ENCODE results near the gene TMEM132C.

Gene TMEM132C

DNA sequence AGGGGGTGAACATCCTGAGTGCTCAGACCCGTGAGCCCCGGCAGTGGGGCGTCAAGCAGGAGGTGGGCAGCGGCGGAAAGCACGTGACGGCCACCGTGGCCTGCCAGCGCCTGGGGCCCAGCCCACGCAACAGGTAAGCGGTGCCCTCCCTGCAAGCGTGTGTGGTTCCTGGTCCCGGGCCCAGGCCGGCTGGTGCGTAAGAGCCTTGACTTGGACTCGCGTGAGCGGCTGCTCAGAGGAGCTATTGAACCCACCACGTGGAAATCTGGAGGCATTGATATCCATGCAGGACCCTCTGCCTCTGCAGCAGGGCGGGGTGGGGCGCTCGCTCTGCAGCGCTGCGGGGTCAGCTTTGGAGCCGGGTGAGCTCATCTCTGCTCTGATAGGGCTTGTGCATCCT is 277.0 kb downstream of the TMEM132C start:
- TF ChIP-seq, protein P1, sequence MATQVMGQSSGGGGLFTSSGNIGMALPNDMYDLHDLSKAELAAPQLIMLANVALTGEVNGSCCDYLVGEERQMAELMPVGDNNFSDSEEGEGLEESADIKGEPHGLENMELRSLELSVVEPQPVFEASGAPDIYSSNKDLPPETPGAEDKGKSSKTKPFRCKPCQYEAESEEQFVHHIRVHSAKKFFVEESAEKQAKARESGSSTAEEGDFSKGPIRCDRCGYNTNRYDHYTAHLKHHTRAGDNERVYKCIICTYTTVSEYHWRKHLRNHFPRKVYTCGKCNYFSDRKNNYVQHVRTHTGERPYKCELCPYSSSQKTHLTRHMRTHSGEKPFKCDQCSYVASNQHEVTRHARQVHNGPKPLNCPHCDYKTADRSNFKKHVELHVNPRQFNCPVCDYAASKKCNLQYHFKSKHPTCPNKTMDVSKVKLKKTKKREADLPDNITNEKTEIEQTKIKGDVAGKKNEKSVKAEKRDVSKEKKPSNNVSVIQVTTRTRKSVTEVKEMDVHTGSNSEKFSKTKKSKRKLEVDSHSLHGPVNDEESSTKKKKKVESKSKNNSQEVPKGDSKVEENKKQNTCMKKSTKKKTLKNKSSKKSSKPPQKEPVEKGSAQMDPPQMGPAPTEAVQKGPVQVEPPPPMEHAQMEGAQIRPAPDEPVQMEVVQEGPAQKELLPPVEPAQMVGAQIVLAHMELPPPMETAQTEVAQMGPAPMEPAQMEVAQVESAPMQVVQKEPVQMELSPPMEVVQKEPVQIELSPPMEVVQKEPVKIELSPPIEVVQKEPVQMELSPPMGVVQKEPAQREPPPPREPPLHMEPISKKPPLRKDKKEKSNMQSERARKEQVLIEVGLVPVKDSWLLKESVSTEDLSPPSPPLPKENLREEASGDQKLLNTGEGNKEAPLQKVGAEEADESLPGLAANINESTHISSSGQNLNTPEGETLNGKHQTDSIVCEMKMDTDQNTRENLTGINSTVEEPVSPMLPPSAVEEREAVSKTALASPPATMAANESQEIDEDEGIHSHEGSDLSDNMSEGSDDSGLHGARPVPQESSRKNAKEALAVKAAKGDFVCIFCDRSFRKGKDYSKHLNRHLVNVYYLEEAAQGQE (IDR thresholded peaks at IDR 0.05; ENCODE audit: low read depth), result no peak
- TF ChIP-seq RAD21 (IDR thresholded peaks at IDR 0.05; ENCODE audit: low read depth), result no peak
- TF ChIP-seq EP300 (IDR thresholded peaks at IDR 0.05; ENCODE audit: borderline replicate concordance), result no peak
- no peak for TF ChIP-seq FOXM1 (IDR thresholded peaks at IDR 0.05; ENCODE audit: borderline replicate concordance, low read depth)
- no peak for TF ChIP-seq ZBTB7A (IDR thresholded peaks at IDR 0.05; ENCODE audit: low read depth)
- TF ChIP-seq TCF12 (IDR thresholded peaks at IDR 0.05; ENCODE audit: low read depth), result no peak
- TF ChIP-seq CREB1 (IDR thresholded peaks at IDR 0.05; ENCODE audit: low read depth), result no peak
- TF ChIP-seq CEBPB (IDR thresholded peaks at IDR 0.05), result no peak
- no peak for TF ChIP-seq YY1 (IDR thresholded peaks at IDR 0.05; ENCODE audit: low read depth)
- TF ChIP-seq USF1 (IDR thresholded peaks at IDR 0.05), result no peak
- no peak for TF ChIP-seq NFIC (IDR thresholded peaks at IDR 0.05)
- no peak for TF ChIP-seq TEAD4 (IDR thresholded peaks at IDR 0.05)
- TF ChIP-seq EGR1 (IDR thresholded peaks at IDR 0.05), result no peak
- TF ChIP-seq, protein P2, sequence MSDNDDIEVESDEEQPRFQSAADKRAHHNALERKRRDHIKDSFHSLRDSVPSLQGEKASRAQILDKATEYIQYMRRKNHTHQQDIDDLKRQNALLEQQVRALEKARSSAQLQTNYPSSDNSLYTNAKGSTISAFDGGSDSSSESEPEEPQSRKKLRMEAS (IDR thresholded peaks at IDR 0.05), result no peak

- no peak for TF ChIP-seq RAD21 (IDR thresholded peaks at IDR 0.05; ENCODE audit: low read depth)
- TF ChIP-seq FOXM1 (IDR thresholded peaks at IDR 0.05; ENCODE audit: borderline replicate concordance, low read depth), result no peak
- TF ChIP-seq CREB1 (IDR thresholded peaks at IDR 0.05; ENCODE audit: low read depth), result no peak
- no peak for TF ChIP-seq CEBPB (IDR thresholded peaks at IDR 0.05)
- TF ChIP-seq, protein P1 (IDR thresholded peaks at IDR 0.05; ENCODE audit: low read depth), result no peak
- TF ChIP-seq, protein P2 (IDR thresholded peaks at IDR 0.05), result no peak
- TF ChIP-seq YY1 (IDR thresholded peaks at IDR 0.05; ENCODE audit: low read depth), result no peak
These were observed 282.0 kb downstream of the TMEM132C start for GRCh38 chr12:128548949-128549348.

DNA sequence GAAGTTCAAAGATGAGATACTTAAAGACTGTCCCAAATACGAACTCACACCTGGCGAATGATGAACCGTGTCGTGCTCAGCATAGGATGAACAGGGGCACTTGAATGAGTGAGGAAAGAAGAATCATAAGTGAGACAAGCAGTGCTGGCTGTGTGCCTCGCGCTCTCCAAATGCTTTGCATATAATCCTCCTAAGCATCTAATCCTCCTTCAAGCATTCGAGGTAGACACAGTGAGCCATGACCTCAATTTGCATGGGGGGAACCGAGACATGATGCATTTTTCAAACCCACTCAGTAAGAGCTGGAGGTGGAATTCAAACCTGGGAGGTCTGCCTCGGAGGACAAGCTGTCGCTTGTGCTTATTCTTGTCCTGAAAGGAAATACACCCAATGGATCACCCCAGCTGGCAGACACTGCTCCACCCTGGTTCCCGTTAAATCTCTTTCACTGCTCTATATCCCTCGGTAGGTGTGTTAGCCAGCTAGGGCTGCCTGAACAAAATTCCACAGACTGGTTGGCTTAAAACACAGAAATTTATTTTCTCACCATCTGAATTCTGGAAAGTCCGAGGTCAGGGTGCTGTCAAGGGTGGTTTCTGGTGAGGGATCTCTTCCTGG is 282.7 kb downstream of the TMEM132C start:
- TF ChIP-seq CEBPB (IDR thresholded peaks at IDR 0.05), result no peak
- no peak for TF ChIP-seq FOXM1 (IDR thresholded peaks at IDR 0.05; ENCODE audit: borderline replicate concordance, low read depth)
- TF ChIP-seq TCF12 (IDR thresholded peaks at IDR 0.05; ENCODE audit: low read depth), result no peak
- no peak for TF ChIP-seq EP300 (IDR thresholded peaks at IDR 0.05; ENCODE audit: borderline replicate concordance)
- TF ChIP-seq, protein P2 (IDR thresholded peaks at IDR 0.05), result no peak
- TF ChIP-seq USF1 (IDR thresholded peaks at IDR 0.05), result no peak
- no peak for TF ChIP-seq CREB1 (IDR thresholded peaks at IDR 0.05; ENCODE audit: low read depth)
- no peak for TF ChIP-seq TAF1 (IDR thresholded peaks at IDR 0.05; ENCODE audit: low read depth)
- no peak for TF ChIP-seq NFIC (IDR thresholded peaks at IDR 0.05)

- TF ChIP-seq ZBTB7A (IDR thresholded peaks at IDR 0.05; ENCODE audit: low read depth), result no peak
- no peak for TF ChIP-seq NFIC (IDR thresholded peaks at IDR 0.05)
- no peak for TF ChIP-seq TCF12 (IDR thresholded peaks at IDR 0.05; ENCODE audit: low read depth)
- TF ChIP-seq EP300 (IDR thresholded peaks at IDR 0.05; ENCODE audit: borderline replicate concordance), result no peak
- TF ChIP-seq, protein P1 (IDR thresholded peaks at IDR 0.05; ENCODE audit: low read depth), result no peak
- TF ChIP-seq USF1 (IDR thresholded peaks at IDR 0.05), result no peak
These were observed 284.3 kb downstream of the TMEM132C start for GRCh38 chr12:128551266-128551665.

Data from Ishikawa (cell line).